GM18511 (cell line): ENCODE results near the gene SCN5A.

ENCODE experiments used
- ATAC-seq: cut with Tn5 transposase; IDR thresholded peaks from one replicate; pipeline ENCODE4 v1.9.1; 2021; ENCODE audit warnings: mild to moderate bottlenecking, moderate library complexity; ENCODE audit not compliant: unreplicated experiment

The SCN5A gene

GRCh38 chr3:38627956-38628355, 21.5 kb downstream of the SCN5A start:
- no peak for ATAC-seq

GRCh38 chr3:38626171-38626570, 23.3 kb downstream of the SCN5A start:
- ATAC-seq: no peak

GRCh38 chr3:38623539-38623938, 25.9 kb downstream of the SCN5A start:
- ATAC-seq: no peak

- no peak for ATAC-seq
These were observed 27.2 kb downstream of the SCN5A start for GRCh38 chr3:38622336-38622735.

- ATAC-seq: no peak
These were observed 29.3 kb downstream of the SCN5A start for GRCh38 chr3:38620236-38620635.

- ATAC-seq: no peak
These were observed 31.1 kb downstream of the SCN5A start for GRCh38 chr3:38618343-38618742.

- ATAC-seq: no peak
These were observed 31.9 kb downstream of the SCN5A start for GRCh38 chr3:38617586-38617985.

- no peak for ATAC-seq
These were observed 32.4 kb downstream of the SCN5A start for GRCh38 chr3:38617137-38617536.

- ATAC-seq: no peak
These were observed 32.8 kb downstream of the SCN5A start for GRCh38 chr3:38616658-38617057.

GRCh38 chr3:38616111-38616510, 33.4 kb downstream of the SCN5A start:
- no peak for ATAC-seq

- no peak for ATAC-seq
These were observed 34.7 kb downstream of the SCN5A start for GRCh38 chr3:38614651-38615352.

- ATAC-seq: no peak
These were observed 35.4 kb downstream of the SCN5A start for GRCh38 chr3:38614091-38614490.

- no peak for ATAC-seq
These were observed 36.1 kb downstream of the SCN5A start for GRCh38 chr3:38613426-38613825.

GRCh38 chr3:38611866-38612265, 37.6 kb downstream of the SCN5A start:
- ATAC-seq: no peak

GRCh38 chr3:38610934-38611333, 38.6 kb downstream of the SCN5A start:
- ATAC-seq: no peak

GRCh38 chr3:38610436-38610835, 39.1 kb downstream of the SCN5A start:
- ATAC-seq: no peak

GRCh38 chr3:38609386-38610111, 39.9 kb downstream of the SCN5A start:
- no peak for ATAC-seq

GRCh38 chr3:38608961-38609360, 40.5 kb downstream of the SCN5A start:
- no peak for ATAC-seq

- ATAC-seq: no peak
These were observed 41.3 kb downstream of the SCN5A start for GRCh38 chr3:38608086-38608775.

- ATAC-seq: no peak
These were observed 42.9 kb downstream of the SCN5A start for GRCh38 chr3:38606561-38606960.

- no peak for ATAC-seq
These were observed 43.5 kb downstream of the SCN5A start for GRCh38 chr3:38605981-38606380.

GRCh38 chr3:38604246-38604645, 45.2 kb downstream of the SCN5A start:
- no peak for ATAC-seq
